ENCODE measurements around the gene FILIP1.

Gene FILIP1

DNA sequence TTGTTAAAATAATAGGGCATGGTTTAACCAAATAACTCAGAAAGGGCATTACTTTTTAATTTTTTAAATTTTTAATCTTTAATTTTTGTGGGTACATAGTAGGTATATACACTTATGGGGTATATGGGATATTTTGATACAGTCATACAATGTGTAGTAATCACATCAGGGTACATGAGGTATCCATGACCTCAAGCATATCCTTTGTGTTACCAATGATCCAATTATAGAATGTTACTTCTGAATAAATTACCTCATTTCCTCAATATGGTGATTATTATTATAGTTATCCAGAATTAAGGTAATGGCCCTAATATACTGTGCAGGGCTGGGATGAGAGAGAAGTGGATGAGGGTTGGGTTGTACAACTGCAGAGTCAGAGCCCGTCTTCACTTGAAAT is 163.9 kb downstream of the FILIP1 start:
- no peak for DNase-seq

DNA sequence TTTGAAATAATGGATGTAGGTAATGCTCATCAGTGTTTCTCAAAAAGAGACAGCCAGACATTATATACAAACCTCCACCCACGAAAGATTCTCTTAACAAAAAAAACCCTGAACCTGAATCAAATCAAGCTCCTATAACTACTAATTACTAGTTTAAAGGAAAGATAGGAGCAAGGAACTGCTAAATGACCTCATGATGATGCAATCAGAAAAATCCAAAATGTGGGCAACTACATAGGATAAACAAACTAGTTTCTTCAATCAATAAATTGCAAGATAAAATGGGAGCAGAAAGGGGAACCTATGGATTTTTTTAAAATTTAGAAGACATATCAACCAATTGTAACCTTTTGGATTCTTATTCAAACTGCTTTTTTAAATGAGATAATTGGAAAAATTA is 165.8 kb downstream of the FILIP1 start:
- DNase-seq = no peak

DNA sequence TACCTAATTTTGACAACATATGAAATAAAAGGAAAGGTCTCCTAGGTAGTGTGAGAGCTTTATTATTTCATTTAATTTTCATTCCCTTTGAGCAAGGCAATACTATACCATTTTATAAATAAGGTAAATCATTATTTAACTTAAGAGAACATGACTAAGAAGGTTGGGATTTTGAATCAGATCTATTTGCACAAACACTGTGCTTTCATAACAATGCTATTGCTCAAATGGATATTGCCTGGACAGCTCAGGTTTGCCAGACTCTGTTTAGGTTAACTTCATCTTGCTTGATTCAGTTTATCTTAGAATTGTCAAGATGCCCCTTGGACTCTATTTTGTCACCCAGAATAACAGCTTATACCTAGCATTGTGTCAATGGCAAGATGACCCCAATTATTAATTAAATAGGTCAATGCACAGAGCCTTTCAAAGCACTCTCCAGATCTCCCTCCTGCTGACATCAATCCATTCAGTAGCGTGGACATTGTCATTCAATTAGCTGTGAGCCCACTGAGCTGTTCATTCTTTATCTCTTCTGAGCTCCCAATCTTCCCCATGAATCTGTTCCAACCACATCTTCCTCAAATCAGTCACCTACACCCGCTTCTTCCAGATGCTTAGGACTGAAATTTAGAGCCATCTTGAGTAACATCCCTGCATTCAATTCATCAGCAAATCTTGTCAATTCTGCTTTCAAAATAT is 166.9 kb downstream of the FILIP1 start:
- DNase-seq = no peak

DNA sequence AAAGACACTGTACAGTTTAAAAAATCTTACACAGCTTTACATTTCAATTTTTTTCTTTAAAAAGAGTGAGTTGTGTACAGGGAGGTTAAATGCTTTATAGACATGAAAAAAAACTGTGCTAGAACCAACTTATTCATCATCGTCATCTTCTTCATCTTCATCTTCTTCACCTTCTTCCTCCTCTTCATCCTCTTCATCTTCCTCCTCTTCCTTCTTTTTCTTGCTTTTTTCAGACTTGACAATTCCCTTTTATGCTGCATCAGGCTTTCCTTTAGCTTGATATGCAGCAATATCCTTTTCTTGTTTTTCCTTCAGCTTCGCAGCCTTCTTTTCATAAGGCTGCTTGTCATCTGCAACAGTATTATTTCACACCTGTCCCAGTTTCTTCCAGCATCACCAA is 174.7 kb downstream of the FILIP1 start:
- DNase-seq = no peak

DNA sequence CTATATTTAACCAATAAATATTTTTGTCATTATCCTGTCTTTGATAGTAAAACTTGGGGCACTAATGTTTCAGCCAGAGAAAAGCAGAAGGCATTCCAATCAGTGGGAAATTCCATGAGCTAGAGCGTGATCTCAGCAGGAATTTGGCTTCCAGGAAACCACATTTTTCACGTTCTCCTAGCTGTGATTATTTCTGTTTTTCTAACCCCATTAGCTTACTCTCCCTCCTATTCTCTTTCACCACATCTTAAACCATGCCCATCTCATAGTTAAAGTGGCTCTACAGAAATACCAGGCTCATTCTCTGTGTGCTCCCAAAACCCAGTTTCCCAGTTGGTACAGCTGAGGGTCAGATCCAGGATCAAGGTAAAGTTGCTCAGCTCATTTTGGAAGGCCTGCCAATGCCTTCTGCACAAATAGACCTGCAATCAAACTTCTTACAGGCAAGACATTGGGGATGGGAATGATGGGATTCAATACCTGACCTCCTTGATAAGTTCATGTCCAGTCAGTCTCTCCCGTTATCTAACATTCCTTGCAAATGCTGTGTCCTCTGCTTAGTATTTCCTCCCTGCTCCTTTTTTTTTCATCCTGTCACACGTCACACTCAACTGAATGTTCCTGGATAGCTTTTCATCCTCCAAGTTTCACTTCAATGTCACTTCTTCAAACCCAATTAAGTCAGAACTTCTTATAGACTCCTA is 175.9 kb downstream of the FILIP1 start:
- no peak for DNase-seq

DNA sequence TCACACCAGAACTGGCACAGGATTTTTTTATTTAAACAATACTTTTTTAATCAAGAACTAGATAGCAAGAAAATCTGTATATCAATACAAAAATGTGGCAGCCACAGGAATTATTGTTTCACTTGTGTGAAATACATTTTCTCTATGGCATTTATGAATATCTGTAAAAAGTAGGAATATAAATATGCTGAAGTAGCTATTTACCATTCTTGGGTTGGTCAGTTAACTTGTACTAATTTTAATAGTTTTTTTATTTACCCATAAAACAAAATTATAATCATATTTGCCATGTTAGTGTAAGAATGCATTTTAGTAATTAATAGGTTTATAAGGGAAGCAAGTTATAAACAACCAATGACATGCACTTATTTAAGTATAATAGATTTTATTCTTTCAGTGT is 177.6 kb downstream of the FILIP1 start:
- DNase-seq = no peak

DNA sequence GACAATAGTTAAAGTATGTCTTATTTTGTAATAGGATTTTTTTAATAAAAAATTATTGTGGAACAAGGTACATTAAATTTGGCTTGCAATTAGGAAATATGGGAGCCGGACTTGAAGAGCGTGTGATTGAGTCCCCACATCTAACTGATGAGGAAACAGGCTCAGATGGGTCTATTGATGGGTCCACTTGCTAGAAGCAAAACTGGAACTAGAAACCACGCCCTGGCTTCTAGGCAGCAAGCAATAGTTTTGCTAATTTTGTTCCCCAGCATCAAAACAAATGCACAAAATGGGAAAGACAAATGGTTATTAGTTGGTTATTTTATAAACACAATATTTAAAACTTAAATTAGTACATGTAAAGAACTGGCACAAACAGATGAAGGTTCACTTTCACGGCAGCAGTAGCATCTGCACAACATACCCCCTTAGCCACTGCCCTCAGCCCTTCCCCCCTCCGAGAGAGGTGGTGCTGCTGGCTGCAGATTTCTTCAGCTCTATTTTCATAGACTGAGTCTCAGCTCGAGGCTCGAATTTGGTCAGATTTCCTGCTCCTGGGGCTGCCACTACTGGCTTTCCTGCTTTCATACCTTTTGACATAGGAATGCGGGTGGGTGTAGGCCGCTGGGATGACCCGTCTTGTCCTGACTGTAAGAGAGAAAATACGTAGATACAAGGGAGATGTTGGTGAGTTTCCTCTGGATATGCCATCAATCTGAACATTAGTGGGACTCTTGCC is 185.2 kb downstream of the FILIP1 start:
- no peak for DNase-seq

DNA sequence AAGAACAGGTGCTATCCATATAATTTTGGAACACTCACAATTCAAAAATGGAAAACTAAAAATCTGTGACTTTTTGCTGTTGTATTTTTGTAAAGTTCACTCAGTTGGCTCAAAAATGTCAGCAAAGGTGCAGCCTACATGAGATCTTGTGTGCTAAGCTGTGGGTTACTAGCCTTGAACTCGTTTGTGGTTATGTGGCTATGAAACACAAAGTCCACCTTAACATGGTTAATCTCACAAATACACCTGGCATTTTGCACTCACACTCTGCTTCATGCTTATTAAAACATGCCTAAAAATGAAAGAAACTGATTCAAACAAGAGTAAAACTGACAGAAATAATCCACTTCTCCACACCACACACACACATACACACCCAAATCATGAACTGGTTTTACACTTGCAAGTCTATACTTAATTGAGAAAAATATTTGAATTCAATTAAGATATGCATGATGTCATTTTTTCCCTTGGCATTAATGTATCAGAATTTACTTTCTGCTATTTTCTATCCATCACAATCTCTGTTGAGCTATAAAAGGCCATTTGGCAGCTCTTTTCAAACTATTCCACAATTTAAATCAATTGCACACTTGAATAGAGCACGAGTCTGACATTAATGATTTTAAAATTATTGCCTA is 186.1 kb downstream of the FILIP1 start:
- DNase-seq = no peak

DNA sequence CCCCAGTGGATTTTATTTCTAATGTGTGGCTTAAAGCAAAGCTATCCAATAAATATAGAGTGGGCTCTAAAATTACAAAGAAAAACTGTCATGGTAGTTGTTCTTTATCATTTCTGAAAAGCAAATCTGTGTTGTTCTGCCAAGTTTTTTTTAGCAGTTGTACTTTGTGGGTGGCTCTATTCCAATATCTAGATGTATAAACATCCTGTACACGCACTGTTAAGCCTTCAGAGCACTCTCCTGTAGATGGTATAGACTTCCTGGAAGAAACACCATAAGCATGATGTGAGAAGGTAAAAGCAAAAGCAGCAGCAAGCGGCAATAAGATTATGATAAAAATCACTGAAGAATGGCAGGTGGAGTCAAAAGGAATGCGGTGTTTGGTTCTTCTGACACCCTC is 187.5 kb downstream of the FILIP1 start:
- no peak for DNase-seq

DNA sequence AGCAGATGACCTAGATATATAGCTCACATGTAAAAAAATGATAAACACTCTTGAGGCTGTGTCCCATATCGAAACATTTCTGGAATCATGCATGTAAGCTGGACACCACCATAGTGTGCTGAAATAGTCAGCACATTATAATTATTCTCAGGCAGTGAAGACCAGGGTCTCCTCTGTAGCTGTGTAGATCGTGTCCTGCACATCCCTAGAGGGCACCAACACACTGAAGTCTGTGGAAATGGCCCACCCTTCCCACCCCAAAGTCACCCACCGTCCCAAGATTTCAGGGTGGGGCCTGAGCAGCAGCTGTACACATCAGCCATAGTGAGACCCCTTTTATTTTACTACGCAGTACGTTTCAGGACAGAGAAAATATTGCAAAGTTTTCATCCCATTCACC is 188.0 kb downstream of the FILIP1 start:
- DNase-seq = no peak

DNA sequence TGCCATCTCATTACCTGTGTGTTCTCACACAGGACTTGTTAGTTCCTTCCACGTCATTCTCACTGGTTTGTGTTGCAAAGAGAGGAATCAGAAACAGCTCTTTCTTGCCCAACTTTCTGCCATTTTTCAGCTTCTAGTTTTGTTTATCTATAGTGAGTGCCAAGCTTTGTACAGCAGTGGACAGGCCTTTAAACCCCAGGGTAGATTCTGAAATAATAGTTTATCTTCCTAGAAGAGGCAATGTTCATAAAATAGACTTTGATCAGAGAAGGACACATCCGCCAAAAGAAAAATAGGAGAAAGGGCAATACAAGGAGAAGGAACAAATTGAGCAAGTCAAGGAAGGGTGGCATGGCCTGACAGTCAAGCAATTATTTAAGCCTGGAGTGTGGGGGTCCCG is 191.3 kb downstream of the FILIP1 start:
- DNase-seq = no peak

DNA sequence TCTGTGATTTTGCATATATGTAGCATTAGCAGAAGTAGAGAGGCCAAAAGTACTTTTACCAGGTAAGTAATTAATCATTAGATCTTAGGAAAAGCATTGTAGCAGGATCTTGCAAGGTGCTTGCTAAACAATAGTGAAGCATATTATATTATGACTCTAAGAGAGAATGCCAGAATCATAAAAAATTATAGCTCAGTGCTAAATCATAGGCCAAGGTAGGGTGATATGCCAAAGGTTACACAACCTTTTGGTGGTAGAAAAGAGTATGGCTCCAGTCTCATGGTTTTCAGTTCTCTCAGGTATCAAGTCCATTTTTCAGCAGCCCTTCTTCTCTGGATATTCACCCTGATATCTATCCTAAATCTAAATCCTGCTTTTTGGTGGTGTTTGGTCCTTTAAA is 192.1 kb downstream of the FILIP1 start:
- no peak for DNase-seq

DNA sequence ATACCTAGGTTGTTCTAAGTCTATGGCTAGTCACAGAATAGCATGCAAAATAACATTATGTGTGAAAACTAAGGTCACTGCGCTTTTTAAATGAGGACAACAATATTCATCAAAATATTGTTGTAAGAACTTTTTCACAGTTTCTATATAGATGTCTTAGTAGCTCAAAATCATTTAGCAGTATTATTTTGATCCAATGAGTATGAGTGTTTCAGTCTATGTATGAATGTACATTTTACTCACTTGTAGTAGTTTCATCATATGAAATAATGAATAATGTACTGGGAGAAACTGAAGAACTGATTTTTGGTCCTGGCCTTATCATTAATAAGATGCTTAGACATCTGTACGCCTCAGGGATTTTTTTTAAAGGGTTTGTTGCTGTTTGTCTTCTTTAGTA is 192.5 kb downstream of the FILIP1 start:
- no peak for DNase-seq

DNA sequence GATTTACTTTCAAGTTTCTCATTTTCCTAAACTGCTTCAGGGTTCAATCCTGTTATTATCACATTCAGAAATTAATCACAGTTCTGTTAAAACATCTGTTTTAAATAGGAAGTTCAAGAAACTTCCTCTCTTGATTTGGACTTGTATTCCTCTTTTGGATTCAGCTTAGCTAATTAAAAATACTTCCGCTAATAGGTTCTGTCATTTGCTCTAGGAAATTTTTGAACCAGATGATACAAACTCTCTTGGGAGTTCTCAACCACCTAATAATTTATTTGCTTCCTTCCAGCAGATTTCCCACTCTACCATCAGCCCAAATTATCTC is 193.1 kb downstream of the FILIP1 start:
- DNase-seq = no peak

DNA sequence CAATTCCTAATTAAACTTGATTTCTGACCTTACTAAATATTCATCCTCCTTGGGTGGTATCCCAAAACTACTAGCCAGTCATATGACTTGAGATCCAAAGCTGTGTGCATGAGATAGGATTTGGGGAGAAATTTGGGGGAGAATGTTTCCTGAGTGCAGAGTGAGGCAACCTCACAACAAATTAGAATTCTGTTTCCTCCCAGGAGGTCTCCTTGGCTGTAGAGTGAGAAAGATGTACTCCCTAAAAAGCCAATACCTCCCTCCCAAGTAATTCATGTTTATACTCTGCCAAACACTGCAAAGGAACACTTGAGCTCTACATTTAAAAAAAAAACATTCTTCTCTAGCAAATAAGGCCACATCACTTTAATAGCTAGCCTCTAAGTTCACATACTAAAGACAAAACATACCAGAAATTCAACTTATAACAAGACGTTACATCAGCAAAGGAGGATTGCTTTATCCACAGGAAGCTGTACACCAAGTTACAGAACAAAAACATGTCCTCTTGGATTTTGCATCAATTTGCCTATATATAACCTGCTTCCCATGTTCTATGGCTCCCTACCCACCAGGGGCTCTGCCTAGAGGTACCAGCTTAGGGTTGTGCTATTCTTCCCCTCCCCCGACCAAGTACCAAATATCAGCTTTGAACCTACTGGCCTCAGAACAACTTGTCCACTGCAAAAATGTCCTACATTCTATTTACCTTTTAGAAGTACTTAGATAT is 193.6 kb downstream of the FILIP1 start:
- DNase-seq = no peak

DNA sequence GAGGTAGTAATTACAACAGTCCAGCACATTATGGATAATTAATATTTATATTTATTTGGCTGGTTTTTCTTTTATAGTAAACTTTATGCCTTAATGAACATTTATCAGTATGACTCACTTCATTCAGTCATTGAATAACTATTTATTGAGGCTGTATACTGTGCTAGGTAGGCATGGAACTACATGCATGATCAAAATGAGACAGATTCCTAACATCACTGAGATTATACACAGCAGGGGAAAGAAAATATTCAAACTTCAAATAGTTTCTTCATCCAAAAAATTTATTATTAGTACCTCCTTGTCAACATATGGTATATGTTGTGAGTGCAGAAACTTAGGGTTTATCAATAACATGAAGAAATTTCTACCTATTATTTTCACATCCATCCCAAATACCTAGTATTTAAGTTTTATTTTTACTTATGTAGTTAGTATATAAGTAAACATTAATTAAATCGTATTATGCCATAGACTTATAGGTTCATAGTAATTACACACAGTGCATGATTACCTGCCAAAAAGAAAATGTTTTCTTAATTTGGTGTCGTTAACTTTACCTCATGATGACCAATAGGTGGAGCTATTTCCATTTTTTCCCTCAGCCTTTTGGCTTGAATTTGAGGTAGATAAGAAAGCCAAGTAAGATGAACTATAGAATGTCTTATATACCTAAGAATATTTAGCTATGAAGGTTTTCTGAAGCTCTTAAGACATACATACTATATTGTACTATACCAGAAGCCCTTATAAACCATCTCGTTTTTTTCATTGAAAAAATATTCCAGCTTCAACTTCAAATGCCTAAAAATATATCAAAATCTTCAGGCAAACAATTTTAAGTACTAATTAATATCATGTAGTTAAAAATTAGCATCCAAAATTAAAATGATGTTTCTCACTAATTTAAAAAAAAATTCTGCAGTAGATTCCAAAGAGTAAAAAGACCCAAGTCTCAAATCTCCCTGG is 196.5 kb downstream of the FILIP1 start:
- DNase-seq = peak; percentile 66

DNA sequence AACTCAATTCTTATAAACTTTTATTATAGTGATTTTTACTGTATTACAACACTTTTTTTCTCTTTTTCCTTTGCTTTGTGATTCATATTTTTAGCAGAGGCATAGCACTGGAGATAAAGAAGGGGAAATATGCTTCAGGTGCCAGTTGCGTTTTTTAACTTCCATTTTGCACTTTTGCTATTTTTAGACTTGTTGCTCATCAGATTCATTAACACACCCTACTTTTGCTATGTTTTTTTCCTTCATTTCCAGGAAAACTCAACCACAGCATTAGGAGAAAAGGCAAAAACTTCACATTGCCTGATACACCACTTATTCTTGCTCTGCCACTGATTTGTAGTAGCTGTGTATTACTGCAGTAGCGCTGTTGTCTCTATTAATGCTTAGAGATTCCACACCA is 201.0 kb downstream of the FILIP1 start:
- no peak for DNase-seq

DNA sequence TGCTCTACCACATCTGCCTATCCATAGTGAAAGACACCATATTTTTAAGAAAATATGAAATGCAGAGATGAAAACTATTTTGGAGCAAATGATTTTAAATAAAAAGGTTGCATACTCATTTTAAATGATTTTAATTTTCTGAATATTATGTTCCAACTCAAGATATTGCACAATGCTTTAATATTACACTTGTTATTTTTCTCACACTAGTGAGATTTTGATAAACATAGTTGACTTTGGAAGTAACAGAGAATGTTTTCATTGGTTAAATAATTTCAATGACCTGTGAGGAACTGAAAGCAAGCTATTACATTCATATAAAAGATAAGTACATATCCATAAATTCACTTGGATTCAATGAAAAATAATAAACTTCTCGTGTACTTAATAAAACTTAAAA is 201.9 kb downstream of the FILIP1 start:
- no peak for DNase-seq

DNA sequence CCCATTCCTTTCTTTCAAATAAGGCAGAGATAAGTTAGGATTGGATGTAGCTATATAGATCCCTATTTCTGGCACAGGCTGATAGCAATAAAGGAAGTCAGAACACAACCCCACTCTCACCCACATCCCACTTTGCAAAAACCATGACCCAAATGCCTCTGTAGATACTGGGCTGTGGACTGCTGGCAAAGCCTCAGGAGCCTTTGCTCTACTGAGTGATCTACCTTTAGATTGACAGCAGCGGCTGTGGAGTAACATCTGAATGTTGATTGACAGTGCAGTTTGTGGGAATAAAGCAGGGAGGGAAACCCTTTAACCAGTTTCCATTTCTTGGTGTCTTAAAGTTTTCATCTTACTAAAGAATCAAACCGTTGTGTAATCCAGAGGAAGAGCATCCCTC is 202.3 kb downstream of the FILIP1 start:
- DNase-seq = no peak

DNA sequence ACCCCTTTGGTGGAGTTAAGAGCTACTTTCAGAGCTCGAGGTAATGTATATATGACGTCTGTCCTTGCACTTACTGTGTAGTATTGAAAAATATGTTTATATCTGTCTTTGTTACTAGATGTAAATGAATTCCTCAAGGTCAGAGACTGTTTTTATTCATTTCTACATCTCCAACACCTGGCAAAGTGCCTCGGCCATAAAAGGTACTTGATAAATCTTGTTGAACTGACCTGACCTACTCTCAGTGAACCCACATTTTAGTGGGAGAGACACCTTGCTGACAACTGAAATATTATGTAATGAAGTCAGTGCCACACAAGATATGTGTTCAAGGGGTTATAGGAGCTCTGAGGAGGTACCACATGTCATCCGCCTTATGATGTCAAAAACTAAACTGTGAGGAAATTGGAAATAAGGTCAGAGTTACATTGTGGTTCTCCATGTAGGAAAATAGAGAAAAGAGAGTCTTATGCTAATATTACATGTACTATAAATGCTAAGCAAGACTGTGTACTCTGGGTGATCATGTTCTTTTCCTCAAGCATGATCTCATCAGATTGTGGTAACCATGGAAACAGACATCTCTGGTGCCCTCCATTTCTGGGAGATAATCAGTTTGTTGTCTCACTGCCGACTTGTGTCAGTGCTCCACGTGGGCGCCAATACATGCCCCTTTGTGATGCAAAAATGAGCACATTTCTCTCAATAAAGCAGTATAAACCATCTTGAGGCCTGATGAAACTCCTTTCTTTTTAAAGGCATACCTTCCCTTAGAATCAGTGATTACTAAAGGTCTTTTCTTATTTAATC is 203.3 kb downstream of the FILIP1 start:
- DNase-seq = no peak

DNA sequence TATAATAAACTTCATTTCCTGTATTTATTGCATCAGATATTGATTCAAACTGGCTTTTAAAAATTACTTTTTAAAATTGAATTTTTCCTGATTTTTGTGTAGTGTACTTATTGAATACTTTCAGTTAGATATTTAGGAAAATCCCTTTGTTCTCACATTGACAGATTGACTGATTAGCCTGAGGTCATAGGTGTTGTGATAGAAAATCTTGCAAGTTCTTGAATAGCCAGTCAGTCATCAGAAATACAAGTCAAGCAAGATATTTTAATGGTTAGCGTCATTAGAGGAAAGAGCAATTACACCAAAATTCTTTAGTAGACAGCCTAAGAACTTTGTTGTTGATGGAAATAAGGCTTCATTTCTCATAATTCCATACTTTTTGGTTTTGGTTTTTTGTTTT is 205.6 kb downstream of the FILIP1 start:
- DNase-seq = no peak

Measured in activated CD4-positive, alpha-beta T cell treated with anti-CD3 and anti-CD28 coated beads, Interleukin-2, Interleukin-6, amounts not matched to agents 100 ng/mL and 50 ng/mL, durations not matched to agents 16 hours and 8 hours (primary cell).